SK-N-SH (cell line): ENCODE measurements around the gene PRKCH. TPM values are rescaled to one million over a fixed set of nuclear protein-coding genes. Genes with fewer than 3 reads are reported as not detected.

ENCODE experiments used
- CTCF ChIA-PET: fragments of 300-600, 350-600 bp; formaldehyde crosslinking; extraction: SDS; loops from one replicate; lab custom pipeline; 2021; lab: Yijun Ruan, JAX
- POLR2A ChIA-PET: fragments of 350-600 bp; sonication (Branson Sonifier 250); formaldehyde crosslinking; extraction: SDS; loops from one replicate; lab custom pipeline; 2020; ENCODE audit warnings: antibody characterized with exemption, inconsistent platforms; lab: Yijun Ruan, JAX
- DNase-seq: peaks from one replicate; pipeline ENCODE4 v3.0.0; 2012
- H2AFZ ChIP-seq: fragments of 200-600 bp; sonication (generic); 2 replicates; pipeline ENCODE4 v1.8.1; 2016; ENCODE audit warnings: antibody characterized with exemption, mild to moderate bottlenecking, low read depth
- H3F3A ChIP-seq: fragments of 200-600 bp; sonication (generic); replicated peaks from 2 replicates; pipeline ENCODE3; 2016; ENCODE audit warnings: antibody characterized with exemption, mild to moderate bottlenecking; ENCODE audit not compliant: insufficient read depth
- H3K27ac ChIP-seq, 2 experiments: fragments of 200-500 bp in 1 of 2; fragments of 200-600 bp in 1 of 2; sonication (Bioruptor generic) in 1 of 2; sonication (generic), shearing (Covaris generic) in 1 of 2; 2 replicates each; pipeline versions ENCODE4 v1.5.1 to v1.6.1; 2014 to 2016; ENCODE audit warnings: low read depth in 2 of 2, inconsistent platforms in 1 of 2, low read length in 1 of 2, mild to moderate bottlenecking in 1 of 2, mixed read lengths in 1 of 2
- H3K27me3 ChIP-seq: fragments of 200-600 bp; sonication (generic), shearing (Covaris generic); 2 replicates; pipeline ENCODE4 v1.6.1; 2016; ENCODE audit warnings: mixed run types; ENCODE audit not compliant: insufficient read depth
- H3K36me3 ChIP-seq, 2 experiments: fragments of 200-500 bp in 1 of 2; fragments of 200-600 bp in 1 of 2; sonication (Bioruptor generic) in 1 of 2; sonication (generic) in 1 of 2; replicated peaks in 1 of 2; 2 replicates each; pipeline versions ENCODE3 to v1.5.1; 2014 to 2016; ENCODE audit warnings: low read length in 1 of 2, mild to moderate bottlenecking in 1 of 2; ENCODE audit not compliant: insufficient read depth in 2 of 2, control insufficient read depth in 1 of 2
- H3K4me1 ChIP-seq, 2 experiments: fragments of 200-500 bp in 1 of 2; fragments of 200-600 bp in 1 of 2; sonication (Bioruptor generic) in 1 of 2; sonication (generic), shearing (Covaris generic) in 1 of 2; 2 replicates each; pipeline versions ENCODE4 v1.5.1 to v1.6.1; 2014 to 2016; ENCODE audit warnings: low read depth in 1 of 2, low read length in 1 of 2, mixed run types in 1 of 2; ENCODE audit not compliant: insufficient read depth in 2 of 2, control insufficient read depth in 1 of 2
- H3K4me2 ChIP-seq: fragments of 200-600 bp; sonication (generic), shearing (Covaris generic); 2 replicates; pipeline ENCODE4 v1.6.1; 2017; ENCODE audit warnings: mixed run types
- H3K4me3 ChIP-seq, 2 experiments: fragments of 200-500 bp in 1 of 2; fragments of 200-600 bp in 1 of 2; sonication (Bioruptor generic) in 1 of 2; sonication (generic), shearing (Covaris generic) in 1 of 2; 2 replicates each; pipeline versions ENCODE4 v1.5.1 to v1.8.1; 2014 to 2016; ENCODE audit warnings: low read depth in 2 of 2, inconsistent platforms in 1 of 2, low read length in 1 of 2, mild to moderate bottlenecking in 1 of 2, mixed read lengths in 1 of 2, moderate library complexity in 1 of 2
- H3K79me2 ChIP-seq: fragments of 200-600 bp; sonication (generic); 2 replicates; pipeline ENCODE4 v1.8.1; 2017; ENCODE audit warnings: mild to moderate bottlenecking; ENCODE audit not compliant: insufficient read depth
- H3K9ac ChIP-seq: fragments of 200-600 bp; sonication (generic); 2 replicates; pipeline ENCODE4 v1.6.1; 2017; ENCODE audit warnings: mixed run types
- H3K9me2 ChIP-seq: fragments of 200-600 bp; sonication (generic); 2 replicates; pipeline ENCODE4 v1.6.1; 2017; ENCODE audit warnings: mixed run types
- H3K9me3 ChIP-seq: fragments of 200-600 bp; sonication (generic); 2 replicates; pipeline ENCODE4 v1.6.1; 2017; ENCODE audit warnings: mixed run types, mild to moderate bottlenecking, moderate library complexity
- H4K20me1 ChIP-seq: fragments of 200-600 bp; sonication (generic); 2 replicates; pipeline ENCODE4 v1.6.1; 2017; ENCODE audit warnings: mild to moderate bottlenecking, mixed run types; ENCODE audit not compliant: insufficient read depth
- CTCF ChIP-seq: fragments of 200-600 bp; sonication (generic); IDR thresholded peaks from 2 replicates; pipeline ENCODE4 v1.6.1; 2017; ENCODE audit warnings: antibody characterized with exemption, mild to moderate bottlenecking, moderate library complexity
- EZH2phosphoT487 ChIP-seq: fragments of 200-600 bp; sonication (generic); IDR thresholded peaks from 2 replicates; pipeline ENCODE4 v1.6.1; 2017; ENCODE audit warnings: low read depth, mixed run types, mild to moderate bottlenecking, antibody characterized with exemption, moderate library complexity, borderline replicate concordance
- FOXM1 ChIP-seq: IDR thresholded peaks from 2 replicates; pipeline ENCODE4 v1.4.0; 2012; ENCODE audit warnings: low read depth, mild to moderate bottlenecking
- GABPA ChIP-seq: IDR thresholded peaks from 2 replicates; pipeline ENCODE4 v1.4.0; 2012; ENCODE audit warnings: low read depth, mild to moderate bottlenecking
- GATA2 ChIP-seq: sonication (generic); formaldehyde crosslinking; IDR thresholded peaks from 2 replicates; pipeline ENCODE4 v1.5.0; 2020; ENCODE audit warnings: mild to moderate bottlenecking, missing genetic modification reagents
- IRF3 ChIP-seq: fragments of 150-350 bp; IDR thresholded peaks from 2 replicates; pipeline ENCODE4 v1.6.1; 2016; ENCODE audit warnings: mild to moderate bottlenecking, low read depth, low read length
- JUND ChIP-seq: IDR thresholded peaks from 2 replicates; pipeline ENCODE4 v1.4.0; 2012
- MAX ChIP-seq: IDR thresholded peaks from 2 replicates; pipeline ENCODE4 v1.4.0; 2012; ENCODE audit warnings: low read depth
- MEF2A ChIP-seq: IDR thresholded peaks from 2 replicates; pipeline ENCODE4 v1.4.0; 2012; ENCODE audit warnings: low read depth, borderline replicate concordance
- POLR2AphosphoS5 ChIP-seq: IDR thresholded peaks from 2 replicates; pipeline ENCODE4 v1.6.1; 2012; ENCODE audit warnings: low read depth, low read length
- RCOR1 ChIP-seq: fragments of 150-350 bp; IDR thresholded peaks from 2 replicates; pipeline ENCODE4 v1.6.1; 2017; ENCODE audit warnings: antibody characterized with exemption, low read length
- RXRA ChIP-seq: IDR thresholded peaks from 2 replicates; pipeline ENCODE4 v1.4.0; 2012; ENCODE audit warnings: low read depth, mild to moderate bottlenecking, borderline replicate concordance
- SIN3A ChIP-seq: IDR thresholded peaks from 2 replicates; pipeline ENCODE4 v1.6.1; 2012; ENCODE audit warnings: low read depth, mild to moderate bottlenecking, low read length, moderate library complexity, borderline replicate concordance
- SMC3 ChIP-seq: IDR thresholded peaks from 2 replicates; pipeline ENCODE4 v1.6.1; 2012; ENCODE audit warnings: low read depth, low read length, improper control_type of control experiment
- TCF12 ChIP-seq: IDR thresholded peaks from 2 replicates; pipeline ENCODE4 v1.4.0; 2012
- TEAD4 ChIP-seq: IDR thresholded peaks from 2 replicates; pipeline ENCODE4 v1.4.0; 2012; ENCODE audit warnings: mild to moderate bottlenecking, borderline replicate concordance; ENCODE audit not compliant: insufficient read depth
- YY1 ChIP-seq: IDR thresholded peaks from 2 replicates; pipeline ENCODE4 v1.4.0; 2012; ENCODE audit warnings: low read depth, mild to moderate bottlenecking
- ZBTB33 ChIP-seq: IDR thresholded peaks from 2 replicates; pipeline ENCODE4 v1.4.0; 2012; ENCODE audit warnings: low read depth, borderline replicate concordance
- WGBS: methylation state at CpG from one replicate; pipeline ENCODE4 v1.1.6; 2017; ENCODE audit warnings: low lambda C conversion rate; 5-methylcytosine and 5-hydroxymethylcytosine counted together
- polyA plus RNA-seq, 3 experiments: library from polyadenylated mRNA; depleted of rRNA; stranded (reverse); fragments of >200 nt; gene quantifications; 2 replicates each; pipeline ENCODE4 v1.2.3, GENCODE V29; 2012

Gene PRKCH
- polyA plus RNA-seq, 1 of the 3 experiments (the other 2 are of a cell fraction), result 4.2 TPM

GRCh38 chr14:61466905-61467280, 145.5 kb downstream of the PRKCH start:
- TF ChIP-seq SIN3A, result no peak
- no peak for TF ChIP-seq EZH2phosphoT487
- no peak for TF ChIP-seq POLR2AphosphoS5
- no peak for TF ChIP-seq ZBTB33
- no peak for TF ChIP-seq JUND
- TF ChIP-seq YY1, result no peak
- TF ChIP-seq GABPA, result no peak
- no peak for TF ChIP-seq RCOR1
- TF ChIP-seq MAX, result no peak
- no peak for TF ChIP-seq IRF3
- TF ChIP-seq TCF12, result no peak
- TF ChIP-seq MEF2A, result no peak
- no peak for TF ChIP-seq FOXM1
- no peak for TF ChIP-seq GATA2 (CRISPR knock-in tag)
- TF ChIP-seq CTCF, result no peak
- no peak for TF ChIP-seq TEAD4
- no peak for TF ChIP-seq RXRA
- TF ChIP-seq SMC3, result no peak
- TF ChIP-seq, all 33 proteins: peak for 0
- H3K9me3 ChIP-seq, result no peaks in the 10 kb centered on the region
- peaks cover 17% of the 10 kb centered on the region for H3F3A ChIP-seq
- H3K36me3 ChIP-seq, result no peaks in the 10 kb centered on the region
- no peaks in the 10 kb centered on the region for H3K27me3 ChIP-seq
- H3K4me2 ChIP-seq, result no peak overlapping the region
- no peaks in the 10 kb centered on the region for H3K79me2 ChIP-seq
- no peak overlapping the region for H3K4me3 ChIP-seq
- no peak overlapping the region for H3K9ac ChIP-seq
- no peak for DNase-seq
- H2AFZ ChIP-seq, result no peak overlapping the region
- no peaks in the 10 kb centered on the region for H4K20me1 ChIP-seq
- peak overlapping the region in 1 of 2 experiments; percentile 100; a peak in 1 of 4 replicates for H3K27ac ChIP-seq
- no peaks in the 10 kb centered on the region for H3K9me2 ChIP-seq
- POLR2A ChIA-PET, result no interaction called here
- CTCF ChIA-PET, result interaction anchor here (0.6 to 2.1 kb wide), 6 partner anchors 8 to 371 kb away, joined by 3 to 9 read pairs (median 3); no protein-coding TSS in a partner anchor
- H3K4me1 ChIP-seq, result peaks cover 24 to 66% of the 10 kb centered on the region in 2 experiments
- WGBS, result 91% methylated on average over 3 of the region's 3 CpGs
